Neural cell (in vitro differentiated cells): ENCODE results near the gene VPS37C.

Experiments used
- EP300 ChIP-seq: fragments of 450-650 bp; conservative IDR thresholded peaks from 2 replicates; pipeline ENCODE4 v1.6.1; 2014; ENCODE audit warnings: antibody characterized with exemption, mild to moderate bottlenecking, moderate library complexity; ENCODE audit not compliant: poor library complexity, severe bottlenecking
- POLR2AphosphoS5 ChIP-seq: IDR thresholded peaks from 2 replicates; pipeline ENCODE4 v1.6.1; 2012
- TF ChIP-seq, protein P1 (sequence below): fragments of 450-650 bp; IDR thresholded peaks from 2 replicates; pipeline ENCODE4 v1.5.1; 2014; ENCODE audit warnings: antibody characterized with exemption, mild to moderate bottlenecking, moderate library complexity; ENCODE audit not compliant: poor library complexity, severe bottlenecking
- TF ChIP-seq, protein P2 (sequence below): IDR thresholded peaks from 2 replicates; pipeline ENCODE4 v1.6.1; 2012; ENCODE audit warnings: borderline replicate concordance

DNA sequence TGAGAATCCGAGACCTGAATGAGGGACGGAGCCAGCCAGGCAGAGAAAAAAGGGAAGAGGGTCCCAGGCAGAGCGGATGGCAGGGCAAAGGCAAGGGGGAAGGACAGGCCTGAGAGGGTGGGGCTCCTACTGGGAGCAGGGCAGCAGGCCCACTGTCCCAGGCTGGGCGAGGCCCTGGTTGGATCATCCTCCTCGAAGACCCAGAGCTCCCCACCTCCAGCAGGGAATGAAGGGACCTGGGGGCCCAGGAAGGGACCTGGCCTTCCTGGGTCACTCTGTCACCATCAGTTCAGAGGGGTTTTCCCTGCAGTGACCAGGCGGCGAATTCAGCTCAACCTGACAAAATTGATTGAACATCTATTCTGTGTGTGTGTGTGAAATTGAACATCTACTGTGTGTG lies 54.9 kb downstream of the VPS37C start:
- TF ChIP-seq, protein P1, sequence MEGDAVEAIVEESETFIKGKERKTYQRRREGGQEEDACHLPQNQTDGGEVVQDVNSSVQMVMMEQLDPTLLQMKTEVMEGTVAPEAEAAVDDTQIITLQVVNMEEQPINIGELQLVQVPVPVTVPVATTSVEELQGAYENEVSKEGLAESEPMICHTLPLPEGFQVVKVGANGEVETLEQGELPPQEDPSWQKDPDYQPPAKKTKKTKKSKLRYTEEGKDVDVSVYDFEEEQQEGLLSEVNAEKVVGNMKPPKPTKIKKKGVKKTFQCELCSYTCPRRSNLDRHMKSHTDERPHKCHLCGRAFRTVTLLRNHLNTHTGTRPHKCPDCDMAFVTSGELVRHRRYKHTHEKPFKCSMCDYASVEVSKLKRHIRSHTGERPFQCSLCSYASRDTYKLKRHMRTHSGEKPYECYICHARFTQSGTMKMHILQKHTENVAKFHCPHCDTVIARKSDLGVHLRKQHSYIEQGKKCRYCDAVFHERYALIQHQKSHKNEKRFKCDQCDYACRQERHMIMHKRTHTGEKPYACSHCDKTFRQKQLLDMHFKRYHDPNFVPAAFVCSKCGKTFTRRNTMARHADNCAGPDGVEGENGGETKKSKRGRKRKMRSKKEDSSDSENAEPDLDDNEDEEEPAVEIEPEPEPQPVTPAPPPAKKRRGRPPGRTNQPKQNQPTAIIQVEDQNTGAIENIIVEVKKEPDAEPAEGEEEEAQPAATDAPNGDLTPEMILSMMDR: no peak
- TF ChIP-seq EP300 (no peak), POLR2AphosphoS5 (no peak)
- TF ChIP-seq, protein P2, sequence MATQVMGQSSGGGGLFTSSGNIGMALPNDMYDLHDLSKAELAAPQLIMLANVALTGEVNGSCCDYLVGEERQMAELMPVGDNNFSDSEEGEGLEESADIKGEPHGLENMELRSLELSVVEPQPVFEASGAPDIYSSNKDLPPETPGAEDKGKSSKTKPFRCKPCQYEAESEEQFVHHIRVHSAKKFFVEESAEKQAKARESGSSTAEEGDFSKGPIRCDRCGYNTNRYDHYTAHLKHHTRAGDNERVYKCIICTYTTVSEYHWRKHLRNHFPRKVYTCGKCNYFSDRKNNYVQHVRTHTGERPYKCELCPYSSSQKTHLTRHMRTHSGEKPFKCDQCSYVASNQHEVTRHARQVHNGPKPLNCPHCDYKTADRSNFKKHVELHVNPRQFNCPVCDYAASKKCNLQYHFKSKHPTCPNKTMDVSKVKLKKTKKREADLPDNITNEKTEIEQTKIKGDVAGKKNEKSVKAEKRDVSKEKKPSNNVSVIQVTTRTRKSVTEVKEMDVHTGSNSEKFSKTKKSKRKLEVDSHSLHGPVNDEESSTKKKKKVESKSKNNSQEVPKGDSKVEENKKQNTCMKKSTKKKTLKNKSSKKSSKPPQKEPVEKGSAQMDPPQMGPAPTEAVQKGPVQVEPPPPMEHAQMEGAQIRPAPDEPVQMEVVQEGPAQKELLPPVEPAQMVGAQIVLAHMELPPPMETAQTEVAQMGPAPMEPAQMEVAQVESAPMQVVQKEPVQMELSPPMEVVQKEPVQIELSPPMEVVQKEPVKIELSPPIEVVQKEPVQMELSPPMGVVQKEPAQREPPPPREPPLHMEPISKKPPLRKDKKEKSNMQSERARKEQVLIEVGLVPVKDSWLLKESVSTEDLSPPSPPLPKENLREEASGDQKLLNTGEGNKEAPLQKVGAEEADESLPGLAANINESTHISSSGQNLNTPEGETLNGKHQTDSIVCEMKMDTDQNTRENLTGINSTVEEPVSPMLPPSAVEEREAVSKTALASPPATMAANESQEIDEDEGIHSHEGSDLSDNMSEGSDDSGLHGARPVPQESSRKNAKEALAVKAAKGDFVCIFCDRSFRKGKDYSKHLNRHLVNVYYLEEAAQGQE: no peak
